Smooth muscle cell (in vitro differentiated cells): ENCODE results near the gene MED9. TPM values are rescaled to one million over a fixed set of nuclear protein-coding genes. Genes with fewer than 3 reads are reported as not detected.

ENCODE experiments used
- DNase-seq: peaks from one replicate; lab custom pipeline; 2025; ENCODE audit not compliant: unreplicated experiment; lab: John Stamatoyannopoulos, UW
- H2AFZ ChIP-seq: fragments of 200-600 bp; sonication (generic); 2 replicates; pipeline ENCODE4 v1.6.0; 2016; ENCODE audit warnings: antibody characterized with exemption, low read depth, mild to moderate bottlenecking
- H3F3A ChIP-seq: fragments of 200-600 bp; sonication (generic); 2 replicates; pipeline ENCODE4 v1.6.0; 2017; ENCODE audit warnings: antibody characterized with exemption, low read depth
- H3K27ac ChIP-seq: fragments of 200-600 bp; sonication (generic); 2 replicates; pipeline ENCODE4 v1.5.1; 2016; ENCODE audit warnings: low read depth, mild to moderate bottlenecking
- H3K27me3 ChIP-seq: fragments of 200-600 bp; sonication (generic); 2 replicates; pipeline ENCODE4 v1.6.1; 2016; ENCODE audit warnings: low read depth, mild to moderate bottlenecking
- H3K36me3 ChIP-seq: fragments of 200-600 bp; sonication (generic); 2 replicates; pipeline ENCODE4 v1.5.1; 2016; ENCODE audit warnings: low read depth
- H3K4me1 ChIP-seq: fragments of 200-600 bp; sonication (generic); 2 replicates; pipeline ENCODE4 v1.5.1; 2016; ENCODE audit warnings: low read depth
- H3K4me2 ChIP-seq: fragments of 200-600 bp; sonication (generic); 2 replicates; pipeline ENCODE4 v1.6.0; 2016; ENCODE audit warnings: mild to moderate bottlenecking
- H3K4me3 ChIP-seq: fragments of 200-600 bp; sonication (generic); 2 replicates; pipeline ENCODE4 v1.5.1; 2016; ENCODE audit warnings: mild to moderate bottlenecking
- H3K79me2 ChIP-seq: fragments of 200-600 bp; sonication (generic); 2 replicates; pipeline ENCODE4 v1.6.0; 2016; ENCODE audit warnings: low read depth, mild to moderate bottlenecking
- H3K9ac ChIP-seq: fragments of 200-600 bp; sonication (generic); 2 replicates; pipeline ENCODE4 v1.6.0; 2016; ENCODE audit warnings: low read depth
- H3K9me3 ChIP-seq: fragments of 200-600 bp; sonication (generic); replicated peaks from 2 replicates; pipeline ENCODE4 v1.5.1; 2016; ENCODE audit warnings: low read depth
- H4K20me1 ChIP-seq: fragments of 200-600 bp; sonication (generic); 2 replicates; pipeline ENCODE4 v1.6.0; 2016; ENCODE audit warnings: low read depth
- CTCF ChIP-seq: fragments of 200-600 bp; sonication (generic); IDR thresholded peaks from 2 replicates; pipeline ENCODE4 v1.5.1; 2017; ENCODE audit warnings: borderline replicate concordance, mild to moderate bottlenecking, antibody characterized with exemption; ENCODE audit not compliant: insufficient read depth, poor library complexity, severe bottlenecking
- WGBS: methylation state at CpG from one replicate; pipeline ENCODE4 v1.1.7; 2016; ENCODE audit warnings: low lambda C conversion rate; 5-methylcytosine and 5-hydroxymethylcytosine counted together
- polyA plus RNA-seq: library from polyadenylated mRNA; unstranded; fragments of >200 nt; fragmentation: Nextera tagmentation; extraction: Ambion mirVana; gene quantifications from 2 replicates; pipeline ENCODE4 v1.2.1, GENCODE V29; 2016
- total RNA-seq: library from RNA; depleted of rRNA; stranded (reverse); fragments of >200 nt; gene quantifications from 2 replicates; pipeline ENCODE4 v1.2.3, GENCODE V29; 2014

Gene MED9
- total and polyA plus RNA-seq, 2 experiments from 2014 or later, result 8.4 to 15.4 TPM

DNA sequence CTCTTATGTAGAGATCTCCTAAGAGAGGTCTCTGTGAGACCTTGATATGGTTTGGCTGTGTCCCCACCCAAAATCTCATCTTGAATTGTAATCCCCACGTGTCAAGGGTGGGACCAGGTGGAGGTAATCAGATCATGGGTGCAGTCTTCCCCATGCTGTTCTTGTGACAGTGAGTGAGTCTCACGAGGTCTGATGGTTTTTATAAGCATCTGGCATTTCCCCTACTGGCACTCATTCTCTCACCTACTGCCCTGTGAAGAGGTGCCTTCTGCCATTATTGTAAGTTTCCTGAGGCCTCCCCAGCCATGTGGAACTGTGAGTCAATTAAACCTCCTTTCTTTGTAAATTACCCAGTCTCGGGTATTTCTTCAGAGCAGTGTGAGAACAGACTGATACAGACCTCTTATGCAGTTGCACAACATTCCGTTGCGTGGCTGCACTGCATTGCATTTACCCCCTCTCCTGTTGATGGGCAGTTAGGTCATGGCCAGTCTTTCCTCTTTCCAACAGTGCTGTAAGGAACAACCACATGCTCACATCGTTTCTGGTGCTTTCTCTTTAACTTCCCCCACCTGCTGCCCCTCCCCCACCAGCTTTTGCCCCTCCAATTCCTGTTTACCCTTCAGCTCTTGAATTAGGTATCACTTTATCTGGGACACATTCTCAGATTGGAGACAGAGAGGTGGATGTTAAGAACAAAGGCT is 43.6 kb upstream of the MED9 start:
- no peak for DNase-seq
- no peaks in the 10 kb centered on the region for H3K4me1 ChIP-seq
- H3K9ac ChIP-seq, result no peak overlapping the region
- no peaks in the 10 kb centered on the region for H3K36me3 ChIP-seq
- H3F3A ChIP-seq, result peaks cover 12% of the 10 kb centered on the region
- no peaks in the 10 kb centered on the region for H3K9me3 ChIP-seq
- TF ChIP-seq CTCF, result no peak
- H3K4me3 ChIP-seq, result no peak overlapping the region
- H3K27ac ChIP-seq, result no peak overlapping the region
- no peaks in the 10 kb centered on the region for H3K79me2 ChIP-seq
- no peak overlapping the region for H3K4me2 ChIP-seq
- H3K27me3 ChIP-seq, result no peaks in the 10 kb centered on the region
- no peaks in the 10 kb centered on the region for H4K20me1 ChIP-seq
- 38% methylated on average over 6 of the region's 6 CpGs for WGBS
- H2AFZ ChIP-seq, result no peak overlapping the region

DNA sequence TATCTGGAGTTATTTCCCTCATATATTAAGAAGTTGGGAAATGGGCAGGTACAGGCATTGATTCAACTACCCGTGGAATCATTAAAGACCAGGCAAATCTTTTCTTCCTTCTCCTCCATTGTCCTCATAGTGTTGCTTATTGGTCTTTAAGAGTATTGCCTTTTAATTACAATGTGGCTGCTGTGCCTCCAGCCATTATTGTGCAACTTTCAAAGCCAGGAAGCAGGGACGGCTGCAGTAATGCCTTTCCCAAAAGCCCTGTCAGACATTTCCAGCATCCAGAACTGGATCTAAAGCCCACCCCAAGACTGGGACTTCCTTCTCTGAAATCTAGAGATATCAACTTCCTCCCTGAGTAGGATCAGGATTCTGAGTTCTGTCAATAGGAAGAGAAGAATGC is 42.3 kb upstream of the MED9 start:
- Histone ChIP-seq H2AFZ (no peak overlapping the region), H3K4me3 (no peak overlapping the region), H3K4me2 (peak overlapping the region; percentile 33), H3K27ac (peak overlapping the region; percentile 79), H3K79me2 (no peaks in the 10 kb centered on the region), H3K4me1 (no peaks in the 10 kb centered on the region), H3K27me3 (no peaks in the 10 kb centered on the region), H4K20me1 (no peaks in the 10 kb centered on the region), H3K9me3 (no peaks in the 10 kb centered on the region), H3F3A (peaks cover 12% of the 10 kb centered on the region), H3K9ac (peak overlapping the region; percentile 37), H3K36me3 (no peaks in the 10 kb centered on the region)
- no peak for TF ChIP-seq CTCF
- no peak for DNase-seq
- WGBS, result 18% methylated on average over 2 of the region's 2 CpGs

DNA sequence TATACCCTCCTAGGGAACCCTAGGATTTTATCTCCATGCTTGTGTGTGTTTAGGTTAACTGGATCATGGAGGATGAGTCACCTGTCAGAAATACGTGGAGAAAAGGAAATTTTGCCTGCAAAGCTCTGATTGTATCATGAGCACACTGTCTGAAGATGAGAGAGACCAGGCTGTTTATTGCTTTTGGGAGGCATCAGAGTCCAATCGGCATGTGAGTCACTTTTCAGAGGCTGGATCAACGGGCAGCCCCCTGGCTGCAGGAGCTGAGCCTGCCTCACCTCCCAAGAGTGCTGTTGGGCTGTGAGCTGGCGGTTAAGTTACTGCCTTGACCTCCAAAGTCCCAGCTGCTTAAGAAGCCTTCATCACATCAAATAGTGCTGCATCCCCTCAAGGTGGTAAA is 41.5 kb upstream of the MED9 start:
- no peaks in the 10 kb centered on the region for H4K20me1 ChIP-seq
- 2% methylated on average over 4 of the region's 4 CpGs for WGBS

More for the DNA sequence above, 41.5 kb upstream of the MED9 start:
- Histone ChIP-seq H3K27ac (peak overlapping the region; percentile 79), H3K79me2 (no peaks in the 10 kb centered on the region), H3K9me3 (no peaks in the 10 kb centered on the region), H3K9ac (peak overlapping the region; percentile 37), H2AFZ (no peak overlapping the region), H3K36me3 (no peaks in the 10 kb centered on the region), H3K4me2 (peak overlapping the region; percentile 50), H3K4me3 (no peak overlapping the region), H3K4me1 (peaks cover 2% of the 10 kb centered on the region), H3F3A (peaks cover 12% of the 10 kb centered on the region), H3K27me3 (no peaks in the 10 kb centered on the region)
- DNase-seq, result no peak
- peak; percentile 21 for TF ChIP-seq CTCF
